Fibroblast of skin of back (primary cell): ENCODE measurements around the gene BABAM1.
"Not testable (repeated sequence)": the region's sequence is repeated elsewhere in the genome, so short reads cannot be mapped to it uniquely, and the experiment has no call there.

Experiments
- DNase-seq: peaks from one replicate; pipeline ENCODE4 v3.0.0-alpha.2; 2013

The BABAM1 gene

GRCh38 chr19:17243830-17244617 is 23.2 kb upstream of the BABAM1 start:
- DNase-seq, result peak; percentile 52

GRCh38 chr19:17244618-17245534 is 22.4 kb upstream of the BABAM1 start:
- no peak for DNase-seq

GRCh38 chr19:17245535-17245984 is 21.7 kb upstream of the BABAM1 start, which contains the start of gene NR2F6:
Gene NR2F6, minus strand, starts transcription at chr19:17245919. Its CDS starts 699 bp downstream, at chr19:17245220.
- DNase-seq, result no peak

- DNase-seq, result no peak
Observed at GRCh38 chr19:17246681-17247425, 20.4 kb upstream of the BABAM1 start.

GRCh38 chr19:17248011-17248776 is 19.0 kb upstream of the BABAM1 start:
- no peak for DNase-seq

GRCh38 chr19:17249887-17250548 is 17.2 kb upstream of the BABAM1 start:
- DNase-seq, result no peak

GRCh38 chr19:17254636-17255035 is 12.6 kb upstream of the BABAM1 start:
- DNase-seq, result no peak

GRCh38 chr19:17255150-17255621 is 12.1 kb upstream of the BABAM1 start:
- DNase-seq, result no peak

GRCh38 chr19:17256130-17256529 is 11.1 kb upstream of the BABAM1 start:
- DNase-seq, result no peak

- DNase-seq, result no peak
Observed at GRCh38 chr19:17259118-17259780, 8.0 kb upstream of the BABAM1 start.

- no peak for DNase-seq
Observed at GRCh38 chr19:17259934-17260333, 7.3 kb upstream of the BABAM1 start.

GRCh38 chr19:17260842-17261325 is 6.4 kb upstream of the BABAM1 start:
- peak; percentile 64 for DNase-seq

GRCh38 chr19:17262557-17262956 is 4.7 kb upstream of the BABAM1 start:
- no peak for DNase-seq

- no peak for DNase-seq
Observed at GRCh38 chr19:17263712-17264640, 3.3 kb upstream of the BABAM1 start.

- DNase-seq, result no peak
Observed at GRCh38 chr19:17264641-17264979, 2.6 kb upstream of the BABAM1 start, which contains the start of gene USHBP1. Gene USHBP1, minus strand, starts transcription at chr19:17264745. Its CDS starts 446 bp downstream, at chr19:17264299.

GRCh38 chr19:17266026-17266425 is 1.2 kb upstream of the BABAM1 start:
- no peak for DNase-seq

GRCh38 chr19:17266589-17266974 is 661 bp upstream of the BABAM1 start:
- DNase-seq, result no peak

GRCh38 chr19:17268754-17269153 is 1.5 kb downstream of the BABAM1 start:
- DNase-seq, result no peak

- DNase-seq, result not testable (repeated sequence)
Observed at GRCh38 chr19:17274892-17275291, 7.6 kb downstream of the BABAM1 start.
